Adrenal gland (tissue), 12 donors: ENCODE measurements around the gene TDRKH. TPM values are rescaled to one million over a fixed set of nuclear protein-coding genes. Genes with fewer than 3 reads are reported as not detected.
A peak's percentile ranks its signal among the peaks of the same experiment; 100 is the strongest.

Experiments
- DNase-seq, 7 donors: peaks; one replicate each; pipeline ENCODE4 v3.0.0-alpha.2; 2019 to 2020
- H3K27ac ChIP-seq, 5 donors: fragments of 200-600 bp; sonication (generic) in 4 of 5; 1 replicate in 3 of 5; 2 replicates in 2 of 5; pipeline versions ENCODE4 v1.5.1 to v1.8.0; 2016 to 2020; ENCODE audit warnings: mild to moderate bottlenecking in 1 of 5
- H3K27me3 ChIP-seq: fragments of 200-600 bp; 2 replicates; pipeline ENCODE4 v1.8.0; 2021
- H3K36me3 ChIP-seq, 2 donors: fragments of 200-600 bp; replicated peaks in 1 of 2; 1 replicate in 1 of 2; 2 replicates in 1 of 2; pipeline versions ENCODE4 v1.5.1 to v1.8.0; 2018 to 2022
- H3K4me1 ChIP-seq, 2 donors: fragments of 200-600 bp; replicated peaks in 1 of 2; 1 replicate in 1 of 2; 2 replicates in 1 of 2; pipeline versions ENCODE4 v1.5.1 to v1.8.0; 2018 to 2021
- H3K4me3 ChIP-seq, 4 donors: fragments of 200-600 bp; sonication (generic) in 3 of 4; one replicate each; pipeline ENCODE4 v1.5.1; 2016 to 2018
- H3K9me3 ChIP-seq, 3 donors: fragments of 200-600 bp; sonication (generic) in 1 of 3; replicated peaks in 1 of 3; 1 replicate in 2 of 3; 2 replicates in 1 of 3; pipeline versions ENCODE4 v1.5.1 to v1.8.0; 2016 to 2021
- CTCF ChIP-seq, 6 experiments: fragments of 450-650 bp in 4 of 6; fragments of 200-600 bp in 2 of 6; sonication (generic) in 1 of 6; IDR thresholded peaks; 1 replicate in 5 of 6; 2 replicates in 1 of 6; pipeline versions ENCODE4 v1.5.1 to v1.8.0; 2016 to 2021; ENCODE audit warnings: antibody characterized with exemption in 6 of 6, mild to moderate bottlenecking in 2 of 6, moderate library complexity in 1 of 6
- POLR2A ChIP-seq, 2 donors: fragments of 450-650 bp; IDR thresholded peaks; one replicate each; pipeline ENCODE4 v1.6.1; 2017; ENCODE audit warnings: antibody characterized with exemption in 2 of 2, mild to moderate bottlenecking in 2 of 2, moderate library complexity in 1 of 2
- WGBS, 4 donors: extraction: QIAGEN DNeasy Blood & Tissue Kit in 2 of 4; methylation state at CpG; one replicate each; pipeline versions ENCODE4 v1.1.5 to v1.1.7; 2013 to 2017; 5-methylcytosine and 5-hydroxymethylcytosine counted together
- intact Hi-C, 2 donors: fragments of 100-400 bp; cut with DNase I; formaldehyde crosslinking; loops; one replicate each; pipeline versions ENCODE4 v1.14.1 to v1.15.0; 2022 to 2023
- polyA plus RNA-seq, 3 donors: library from polyadenylated mRNA; stranded (reverse); fragments of 200-250 nt in 2 of 3; fragments of 350-450 nt in 1 of 3; fragmentation: Illumina TruSeq in 1 of 3; extraction: RNeasy Lipid Tissue Mini Kit (QIAGEN cat#74804) in 1 of 3; gene quantifications; one replicate each; pipeline ENCODE4 v1.2.3, GENCODE V29; 2013 to 2014
- total RNA-seq, 9 donors: library from RNA; depleted of rRNA in 4 of 9; stranded (reverse); fragments of >200 nt in 4 of 9; fragments of 120-200 nt in 1 of 9; fragmentation: NEBNext Ultra II Directional in 1 of 9; extraction: Animal tissue kit (Norgen Biotek cat#: 25700) in 1 of 9; gene quantifications; one replicate each; pipeline versions ENCODE4 v1.1.0 to v1.2.4, GENCODE V29; 2013 to 2023
- donor health status: healthy with polysubstance abuse.
- donor health status: Bipolar disorder and iron deficiency.
- donor health status: DM: yes; HTN: yes; CAD: no.
- donor health status: DM: no; HTN: no; CAD: no.
- donor health status: DM: no; HTN: no; CAD: no.
- donor health status: DM: yes; HTN: yes; CAD: no.

Gene TDRKH
- total and polyA plus RNA-seq, 12 donors, result 2.1 to 9.1 (median 5.8) TPM

- Histone ChIP-seq H3K27ac (peak overlapping the region in 1 of 5 donors; percentile 58), H3K9me3 (no peaks in the 10 kb centered on the region), H3K4me1 (peaks cover 0 to 7% of the 10 kb centered on the region in 2 donors), H3K36me3 (no peaks in the 10 kb centered on the region), H3K4me3 (no peak overlapping the region), H3K27me3 (no peaks in the 10 kb centered on the region)
- intact Hi-C loops, result no loop called here
- no peak for DNase-seq
- 78 to 86% (median 81%) methylated on average over 4 of the region's 4 CpGs for WGBS, 4 donors
- TF ChIP-seq CTCF (IDR thresholded peaks at IDR 0.05) (no peak), POLR2A (IDR thresholded peaks at IDR 0.05) (no peak)
Measured at GRCh38 chr1:151831256-151831591, 40.9 kb upstream of the TDRKH start.

- TF ChIP-seq CTCF (IDR thresholded peaks at IDR 0.05) (no peak), POLR2A (IDR thresholded peaks at IDR 0.05) (no peak)
- no peak overlapping the region for H3K4me3 ChIP-seq
- DNase-seq, result no peak
- H3K27me3 ChIP-seq, result no peaks in the 10 kb centered on the region
- H3K27ac ChIP-seq, result no peak overlapping the region
- intact Hi-C loops, result no loop called here
- no peaks in the 10 kb centered on the region for H3K9me3 ChIP-seq
- no peaks in the 10 kb centered on the region for H3K36me3 ChIP-seq
- H3K4me1 ChIP-seq, result peaks cover 0 to 7% of the 10 kb centered on the region in 2 donors
- 45 to 59% (median 54%) methylated on average over 6 of the region's 6 CpGs for WGBS, 4 donors
Measured at GRCh38 chr1:151830055-151830454, 39.8 kb upstream of the TDRKH start.

DNA sequence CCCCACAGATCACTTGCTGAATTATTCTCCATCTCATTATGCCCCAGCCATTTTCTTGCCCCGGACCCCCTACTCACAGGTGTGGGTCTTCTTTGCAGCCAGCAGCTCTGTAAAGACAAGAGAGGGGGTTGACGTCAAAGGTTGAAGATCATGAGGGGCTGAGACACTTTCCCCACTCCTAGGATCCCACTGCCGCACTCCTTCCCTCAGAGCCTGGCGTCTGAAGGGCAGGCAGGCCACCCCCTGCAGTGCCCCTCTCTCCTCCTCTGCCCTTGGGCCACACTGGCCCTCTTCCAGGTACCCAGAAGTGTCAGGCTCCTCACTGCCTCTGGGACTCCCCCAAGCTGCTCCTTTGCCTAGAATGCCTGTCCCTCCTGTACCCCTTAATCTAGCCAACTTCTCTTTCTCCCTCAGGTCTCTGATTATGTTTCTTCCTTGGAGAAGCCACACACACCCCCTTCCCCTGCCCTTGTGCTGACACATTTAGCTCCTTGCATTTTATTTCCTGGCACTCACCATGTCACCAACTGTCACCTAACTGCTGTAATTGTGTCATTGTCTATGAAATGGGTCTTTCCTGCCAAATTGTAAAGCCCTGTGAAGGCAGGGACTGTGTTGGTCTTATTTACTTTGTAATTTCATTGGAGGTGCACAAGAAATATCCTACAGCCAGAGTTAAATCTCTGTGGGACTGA lies 39.2 kb upstream of the TDRKH start:
- Histone ChIP-seq H3K9me3 (no peaks in the 10 kb centered on the region), H3K4me1 (peaks cover 0 to 7% of the 10 kb centered on the region in 2 donors), H3K27me3 (no peaks in the 10 kb centered on the region), H3K27ac (no peak overlapping the region), H3K36me3 (no peaks in the 10 kb centered on the region), H3K4me3 (no peak overlapping the region)
- no peak for TF ChIP-seq CTCF (IDR thresholded peaks at IDR 0.05)
- DNase-seq, result no peak
- 38 to 48% (median 44%) methylated on average over 4 of the region's 4 CpGs for WGBS, 4 donors
- intact Hi-C loops, result no loop called here

DNA sequence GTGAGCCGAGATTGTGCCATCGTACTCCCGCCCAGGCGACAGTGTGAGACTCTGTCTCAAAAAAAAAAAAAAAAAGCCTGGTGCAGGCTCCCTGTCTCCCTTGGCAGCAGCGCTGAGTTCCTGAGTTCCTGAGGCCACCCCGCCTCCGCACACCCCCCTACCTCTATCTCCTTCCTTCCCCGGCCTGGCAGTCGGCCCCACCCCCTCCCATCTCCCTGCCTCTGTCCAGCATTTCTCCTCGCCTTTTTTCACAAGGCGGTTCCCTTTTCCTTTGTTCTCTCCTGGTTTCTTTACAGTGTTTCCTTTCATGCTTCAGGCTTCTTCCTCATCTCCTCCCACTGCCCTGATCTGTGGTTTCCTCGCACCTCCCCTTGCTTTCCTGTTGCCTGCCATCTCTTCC lies 38.6 kb upstream of the TDRKH start:
- WGBS, 4 donors, result 1 to 8% (median 3%) methylated on average over 8 to 12 of the region's 12 CpGs
- no peaks in the 10 kb centered on the region for H3K9me3 ChIP-seq
- DNase-seq, result peak; percentile 57 to 91 (median 83)
- no peak overlapping the region for H3K4me3 ChIP-seq
- H3K27ac ChIP-seq, result no peak overlapping the region
- intact Hi-C loops, result no loop called here
- H3K4me1 ChIP-seq, result peaks cover 0 to 7% of the 10 kb centered on the region in 2 donors
- H3K36me3 ChIP-seq, result no peaks in the 10 kb centered on the region
- no peaks in the 10 kb centered on the region for H3K27me3 ChIP-seq
- TF ChIP-seq POLR2A (IDR thresholded peaks at IDR 0.05), result no peak
- no peak for TF ChIP-seq CTCF (IDR thresholded peaks at IDR 0.05)
